Neural crest cell (in vitro differentiated cells): ENCODE measurements around the gene UBASH3B. TPM values are rescaled to one million over a fixed set of nuclear protein-coding genes. Genes with fewer than 3 reads are reported as not detected.

Experiments
- DNase-seq: peaks from one replicate; pipeline ENCODE4 v3.0.0; 2021; ENCODE audit warnings: low read depth, mixed read lengths, low spot score
- H3K27ac Mint-ChIP-seq: one replicate; pipeline ENCODE4 v1.8.0; 2021; ENCODE audit warnings: mild to moderate bottlenecking, mixed read lengths; ENCODE audit not compliant: unreplicated experiment
- H3K27me3 Mint-ChIP-seq: 2 replicates; pipeline ENCODE4 v1.8.0; 2021; ENCODE audit warnings: low read depth, mild to moderate bottlenecking, mixed read lengths
- H3K36me3 Mint-ChIP-seq: 2 replicates; pipeline ENCODE4 v1.8.0; 2021; ENCODE audit warnings: low read depth, mild to moderate bottlenecking, mixed read lengths
- H3K4me1 Mint-ChIP-seq: 2 replicates; pipeline ENCODE4 v1.8.0; 2021; ENCODE audit warnings: mixed read lengths
- H3K4me3 Mint-ChIP-seq: one replicate; pipeline ENCODE4 v1.8.0; 2021; ENCODE audit warnings: mild to moderate bottlenecking, mixed read lengths
- H3K9me3 Mint-ChIP-seq: 2 replicates; pipeline ENCODE4 v1.8.0; 2021; ENCODE audit warnings: mixed read lengths
- total RNA-seq: library from RNA; stranded (reverse); gene quantifications from 2 replicates; pipeline ENCODE4 v1.2.1, GENCODE V29; 2021
- TF ChIP-seq, protein P1 (sequence below): fragments of 200-600 bp; sonication (generic); conservative IDR thresholded peaks from 2 replicates; pipeline ENCODE4 v1.5.0; 2021; ENCODE audit warnings: antibody characterized with exemption, mild to moderate bottlenecking

UBASH3B gene
- total RNA-seq, 1 donor from 2014 or later = 6.8 TPM

DNA sequence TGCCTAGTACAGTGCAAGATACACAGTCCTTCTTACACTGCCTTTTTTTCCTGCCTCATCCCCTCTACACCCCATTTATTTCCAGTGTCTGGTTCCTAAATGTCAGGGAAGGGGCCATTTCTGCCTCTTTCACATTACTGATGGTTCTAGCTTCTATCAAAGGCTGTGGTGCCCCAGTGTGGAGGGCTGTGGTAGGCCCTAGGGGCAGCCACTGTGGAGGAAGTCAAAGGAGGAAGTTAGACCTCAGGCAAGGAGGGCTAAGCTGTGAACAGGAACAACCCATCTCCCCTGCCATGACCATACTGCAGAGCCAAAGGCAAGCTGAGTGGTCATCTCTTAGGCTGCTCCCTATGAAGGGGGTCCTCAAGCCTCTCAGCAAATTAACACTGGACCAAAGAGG lies 100.9 kb downstream of the UBASH3B start:
- DNase-seq = no peak
- Mint-ChIP-seq H3K4me1 (no peaks in the 10 kb centered on the region), H3K27me3 (no peaks in the 10 kb centered on the region), H3K36me3 (no peaks in the 10 kb centered on the region), H3K9me3 (no peaks in the 10 kb centered on the region), H3K4me3 (no peak overlapping the region), H3K27ac (no peak overlapping the region)
- TF ChIP-seq, protein P1, sequence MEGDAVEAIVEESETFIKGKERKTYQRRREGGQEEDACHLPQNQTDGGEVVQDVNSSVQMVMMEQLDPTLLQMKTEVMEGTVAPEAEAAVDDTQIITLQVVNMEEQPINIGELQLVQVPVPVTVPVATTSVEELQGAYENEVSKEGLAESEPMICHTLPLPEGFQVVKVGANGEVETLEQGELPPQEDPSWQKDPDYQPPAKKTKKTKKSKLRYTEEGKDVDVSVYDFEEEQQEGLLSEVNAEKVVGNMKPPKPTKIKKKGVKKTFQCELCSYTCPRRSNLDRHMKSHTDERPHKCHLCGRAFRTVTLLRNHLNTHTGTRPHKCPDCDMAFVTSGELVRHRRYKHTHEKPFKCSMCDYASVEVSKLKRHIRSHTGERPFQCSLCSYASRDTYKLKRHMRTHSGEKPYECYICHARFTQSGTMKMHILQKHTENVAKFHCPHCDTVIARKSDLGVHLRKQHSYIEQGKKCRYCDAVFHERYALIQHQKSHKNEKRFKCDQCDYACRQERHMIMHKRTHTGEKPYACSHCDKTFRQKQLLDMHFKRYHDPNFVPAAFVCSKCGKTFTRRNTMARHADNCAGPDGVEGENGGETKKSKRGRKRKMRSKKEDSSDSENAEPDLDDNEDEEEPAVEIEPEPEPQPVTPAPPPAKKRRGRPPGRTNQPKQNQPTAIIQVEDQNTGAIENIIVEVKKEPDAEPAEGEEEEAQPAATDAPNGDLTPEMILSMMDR = no peak

DNA sequence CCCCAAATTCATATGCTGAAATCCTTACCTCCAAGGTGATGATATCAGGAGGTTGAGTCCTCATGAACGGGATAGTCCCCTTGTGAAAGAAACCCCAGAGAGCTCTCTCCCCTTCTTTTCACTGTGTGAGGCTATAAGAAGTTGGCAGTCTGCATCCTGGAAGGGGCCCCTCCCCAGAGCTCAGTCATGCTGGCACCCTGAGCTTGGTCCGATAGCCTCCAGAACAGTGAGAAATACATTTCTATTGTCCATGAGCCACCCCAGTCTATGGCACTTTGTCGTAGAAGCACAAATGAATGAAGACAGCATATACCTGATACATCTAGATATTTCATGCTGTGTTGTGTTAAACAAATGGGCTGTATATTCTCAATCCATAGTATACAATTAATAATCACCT lies 101.7 kb downstream of the UBASH3B start:
- TF ChIP-seq, protein P1 = no peak
- H3K9me3 Mint-ChIP-seq = no peaks in the 10 kb centered on the region
- no peak overlapping the region for H3K4me3 Mint-ChIP-seq
- H3K4me1 Mint-ChIP-seq = no peaks in the 10 kb centered on the region
- no peak overlapping the region for H3K27ac Mint-ChIP-seq
- no peaks in the 10 kb centered on the region for H3K36me3 Mint-ChIP-seq
- H3K27me3 Mint-ChIP-seq = no peaks in the 10 kb centered on the region
- DNase-seq = no peak

DNA sequence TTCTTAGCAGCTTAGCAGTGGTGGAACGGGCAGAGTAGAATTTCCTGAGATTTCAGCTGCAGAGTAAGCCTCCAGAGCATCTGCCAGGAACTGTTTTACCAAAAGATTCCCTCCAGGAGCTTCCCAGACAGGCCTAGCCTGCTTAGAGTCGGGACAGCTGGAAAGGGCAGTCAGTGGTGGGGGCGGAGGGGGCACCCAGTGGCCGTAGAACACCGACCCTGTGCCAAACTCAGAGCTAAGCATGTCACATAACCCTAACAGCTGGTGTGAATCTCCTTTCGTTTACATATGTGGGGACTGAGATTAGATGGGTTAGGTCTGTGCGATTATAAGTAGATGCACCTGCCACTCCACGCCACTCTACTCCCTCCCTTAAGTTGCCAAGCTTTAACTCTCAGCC lies 102.8 kb downstream of the UBASH3B start:
- no peaks in the 10 kb centered on the region for H3K9me3 Mint-ChIP-seq
- H3K36me3 Mint-ChIP-seq = no peaks in the 10 kb centered on the region
- no peak overlapping the region for H3K27ac Mint-ChIP-seq
- DNase-seq = no peak
- TF ChIP-seq, protein P1 = no peak
- H3K27me3 Mint-ChIP-seq = no peaks in the 10 kb centered on the region
- no peak overlapping the region for H3K4me3 Mint-ChIP-seq
- peaks cover 4% of the 10 kb centered on the region for H3K4me1 Mint-ChIP-seq

DNA sequence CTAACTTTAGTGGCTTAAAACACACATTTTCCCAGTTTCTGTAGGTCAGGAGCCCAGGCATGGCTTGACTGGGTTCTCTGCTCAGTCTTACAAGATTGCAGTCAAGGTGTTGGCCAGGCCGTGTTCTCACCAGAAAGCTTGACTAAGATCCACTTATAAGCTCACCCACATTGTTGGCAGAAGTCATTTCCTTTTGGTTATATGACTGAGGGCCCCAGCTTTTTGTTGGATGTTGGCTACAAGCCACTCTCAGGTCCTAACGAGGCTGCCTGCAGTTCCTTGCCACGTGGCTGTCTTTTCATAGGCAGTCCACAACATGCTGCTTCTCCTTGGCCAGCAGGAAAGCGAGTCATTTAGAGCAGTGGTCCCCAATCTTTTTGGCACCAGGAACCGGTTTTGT lies 103.5 kb downstream of the UBASH3B start:
- TF ChIP-seq, protein P1 = no peak
- no peak overlapping the region for H3K27ac Mint-ChIP-seq
- no peak for DNase-seq
- H3K9me3 Mint-ChIP-seq = no peaks in the 10 kb centered on the region
- no peaks in the 10 kb centered on the region for H3K36me3 Mint-ChIP-seq
- peaks cover 4% of the 10 kb centered on the region for H3K4me1 Mint-ChIP-seq
- no peak overlapping the region for H3K4me3 Mint-ChIP-seq
- H3K27me3 Mint-ChIP-seq = no peaks in the 10 kb centered on the region

DNA sequence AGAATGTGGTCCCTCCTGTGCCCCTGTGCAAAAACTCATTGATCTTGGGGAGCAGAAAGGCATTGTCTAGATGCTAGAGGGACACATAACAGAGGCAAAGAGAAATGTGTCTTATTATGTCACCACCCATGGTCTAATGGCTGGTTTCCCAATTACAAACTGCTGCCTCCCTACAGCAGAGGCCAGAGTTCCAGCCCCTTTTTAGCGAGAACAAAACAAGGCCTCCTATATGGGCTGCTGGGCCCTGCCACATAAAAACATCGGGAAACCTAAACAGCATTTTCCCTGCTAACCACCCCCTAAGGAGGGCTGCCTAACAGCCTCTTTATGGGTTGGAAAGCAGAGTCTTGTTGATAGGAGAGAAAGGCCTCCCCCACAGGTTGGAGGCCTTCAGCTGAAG lies 107.6 kb downstream of the UBASH3B start:
- no peak for DNase-seq
- Mint-ChIP-seq H3K4me3 (no peak overlapping the region), H3K27ac (no peak overlapping the region)

More for the DNA sequence above, 107.6 kb downstream of the UBASH3B start:
- Mint-ChIP-seq H3K36me3 (no peaks in the 10 kb centered on the region), H3K27me3 (no peaks in the 10 kb centered on the region), H3K4me1 (peaks cover 4% of the 10 kb centered on the region), H3K9me3 (no peaks in the 10 kb centered on the region)
- TF ChIP-seq, protein P1 = no peak
